HEK293 (cell line): ENCODE data around the gene MAGI1.

ENCODE experiments used
- CTCF ChIP-seq: fragments of 450-650 bp; formaldehyde crosslinking; IDR thresholded peaks from 2 replicates; pipeline ENCODE4 v1.5.1; 2016; ENCODE audit warnings: missing biosample characterization, missing genetic modification characterization
- REST ChIP-seq: fragments of 450-650 bp; formaldehyde crosslinking; IDR thresholded peaks from 2 replicates; pipeline ENCODE4 v1.5.1; 2016; ENCODE audit warnings: missing biosample characterization, missing genetic modification characterization
- SETDB1 ChIP-seq: IDR thresholded peaks from one replicate; pipeline ENCODE4 v1.6.1; 2017; ENCODE audit warnings: mild to moderate bottlenecking, low read length, moderate library complexity, mixed read lengths; ENCODE audit not compliant: insufficient read length
- ZFP3 ChIP-seq: fragments of 450-650 bp; formaldehyde crosslinking; IDR thresholded peaks from 2 replicates; pipeline ENCODE4 v1.5.1; 2016; ENCODE audit warnings: low read depth, missing biosample characterization, missing genetic modification characterization
- ZNF274 ChIP-seq, 2 experiments: fragments of 200-500 bp in 1 of 2; fragments of 450-650 bp in 1 of 2; sonication (Bioruptor generic) in 1 of 2; formaldehyde crosslinking in 1 of 2; IDR thresholded peaks; 2 replicates each; pipeline versions ENCODE4 v1.5.1 to v1.6.1; 2014 to 2016; ENCODE audit warnings: borderline replicate concordance in 1 of 2, inconsistent platforms in 1 of 2, low read length in 1 of 2, missing biosample characterization in 1 of 2, missing genetic modification characterization in 1 of 2
- ZNF366 ChIP-seq: fragments of 450-650 bp; formaldehyde crosslinking; conservative IDR thresholded peaks from 2 replicates; pipeline ENCODE4 v1.5.1; 2016; ENCODE audit warnings: missing biosample characterization, missing genetic modification characterization
- ZNF423 ChIP-seq: fragments of 450-650 bp; formaldehyde crosslinking; IDR thresholded peaks from 2 replicates; pipeline ENCODE4 v1.5.1; 2016; ENCODE audit warnings: missing biosample characterization, missing genetic modification characterization
- ZNF639 ChIP-seq: fragments of 450-650 bp; formaldehyde crosslinking; IDR thresholded peaks from 2 replicates; pipeline ENCODE4 v1.5.1; 2016; ENCODE audit warnings: missing biosample characterization, missing genetic modification characterization
- ZNF76 ChIP-seq: fragments of 450-650 bp; formaldehyde crosslinking; IDR thresholded peaks from 2 replicates; pipeline ENCODE4; 2016; ENCODE audit warnings: low read depth, missing biosample characterization, missing genetic modification characterization, borderline replicate concordance

GRCh38 chr3:65879372-65879771 is 159.3 kb downstream of the MAGI1 start:
- no peak for TF ChIP-seq SETDB1
- no peak for TF ChIP-seq ZNF639 (tag by site-specific recombination)
- TF ChIP-seq REST (tag by site-specific recombination) = no peak
- no peak for TF ChIP-seq CTCF (tag by site-specific recombination)
- TF ChIP-seq ZFP3 = no peak
- no peak for TF ChIP-seq ZNF423 (tag by site-specific recombination)
- TF ChIP-seq ZNF274 (IDR thresholded peaks at IDR 0.05; ENCODE audit: low read length) = no peak
- TF ChIP-seq ZNF274 (tag by site-specific recombination; IDR thresholded peaks at IDR 0.05; ENCODE audit: borderline replicate concordance) = no peak
- no peak for TF ChIP-seq ZNF366
- no peak for TF ChIP-seq ZNF76 (tag by site-specific recombination)
